Measurements from ENCODE around the gene ZNF527. TPM values are rescaled to one million over a fixed set of nuclear protein-coding genes. Genes with fewer than 3 reads are reported as not detected.

Gene ZNF527
- total RNA-seq (8.2 TPM), polyA plus RNA-seq (ENCODE audit: insufficient read depth, low read depth, low replicate concordance) (3.6 TPM)
- long read RNA-seq, donor 1, result 0 reads
- long read RNA-seq, donor 2, partial matches to known transcripts, result 0 of 2 reads
- long read RNA-seq, donor 2, other reads (novel, unspliced or antisense), result 0 of 2 reads
- long read RNA-seq, donor 3, partial matches to known transcripts, result 0 of 2 reads
- long read RNA-seq, donor 3, other reads (novel, unspliced or antisense), result 0 of 2 reads
- long read RNA-seq, donor 4, partial matches to known transcripts, result 0 of 1 reads
- long read RNA-seq, donor 4, other reads (novel, unspliced or antisense), result 0 of 1 reads
- long read RNA-seq, donor 5, result 0 reads
- long read RNA-seq, donor 6, partial matches to known transcripts, result 0 of 1 reads
- long read RNA-seq, donor 6, other reads (novel, unspliced or antisense), result 0 of 1 reads
- long read RNA-seq, donor 7, partial matches to known transcripts, result 0 of 2 reads
- long read RNA-seq, donor 7, other reads (novel, unspliced or antisense), result 0 of 2 reads
- long read RNA-seq, donor 8, partial matches to known transcripts, result 0 of 2 reads
- long read RNA-seq, donor 8, other reads (novel, unspliced or antisense), result 0 of 2 reads
- long read RNA-seq, donor 9, partial matches to known transcripts, result 0 of 1 reads
- long read RNA-seq, donor 9, other reads (novel, unspliced or antisense), result 0 of 1 reads
- long read RNA-seq, donor 10, partial matches to known transcripts, result 7 of 7 reads
- long read RNA-seq, donor 10, other reads (novel, unspliced or antisense), result 0 of 7 reads

GRCh38 chr19:37370880-37371661, at the start of gene ZNF527:
Gene ZNF527 (plus strand): TSS chr19:37371099. CDS start chr19:37374199, 3,100 bp downstream.
- peak within 1 kb of the TSS; percentile 91 to 92 for H3K27ac ChIP-seq (ENCODE audit: low read depth in 2 of 2, low read length in 2 of 2)
- DNase-seq (peak; percentile 98 to 99 (median 99)), FAIRE-seq (peak; percentile 62)
- peaks cover 0 to 12% (median 12%) of the 10 kb centered on the region in 3 donors for H3K36me3 ChIP-seq (ENCODE audit: control insufficient read depth in 2 of 3, insufficient read depth in 3 of 3, low read length in 3 of 3)
- intact Hi-C loops (cut with DNase I), result no loop called here
- H3K4me1 ChIP-seq (ENCODE audit: control insufficient read depth in 2 of 3, insufficient read depth in 2 of 3, low read depth in 1 of 3, low read length in 3 of 3), result peaks cover 0 to 7% (median 5%) of the 10 kb centered on the region in 3 donors
- peaks cover 0 to 1% (median 0%) of the 10 kb centered on the region in 3 donors for H3K9me3 ChIP-seq (ENCODE audit: control insufficient read depth in 2 of 3, insufficient read depth in 1 of 3, low read length in 3 of 3)
- peak within 1 kb of the TSS; percentile 90 to 98 (median 98) for H3K4me3 ChIP-seq (ENCODE audit: low read length in 3 of 3)
- H3K9ac ChIP-seq (ENCODE audit: low read length in 3 of 3), result peak within 1 kb of the TSS; percentile 92 to 97 (median 93)
- H3K27me3 ChIP-seq (ENCODE audit: control insufficient read depth, insufficient read depth, low read length), result no peaks in the 10 kb centered on the region
- no peak for TF ChIP-seq CTCF (IDR thresholded peaks at IDR 0.05; ENCODE audit: borderline replicate concordance, extremely low read depth, insufficient read depth)

GRCh38 chr19:37329686-37330085, 41.2 kb upstream of the ZNF527 start:
- peak in 1 of 5 donors; percentile 27 for DNase-seq
- intact Hi-C loops (cut with DNase I), result no loop called here
- TF ChIP-seq CTCF (IDR thresholded peaks at IDR 0.05; ENCODE audit: borderline replicate concordance, extremely low read depth, insufficient read depth), result peak; percentile 7
- no peaks in the 10 kb centered on the region for H3K9me3 ChIP-seq (ENCODE audit: control insufficient read depth in 2 of 3, insufficient read depth in 1 of 3, low read length in 3 of 3)
- H3K4me3 ChIP-seq (ENCODE audit: low read length in 3 of 3), result no peak overlapping the region
- H3K4me1 ChIP-seq (ENCODE audit: control insufficient read depth in 2 of 3, insufficient read depth in 2 of 3, low read depth in 1 of 3, low read length in 3 of 3), result peaks cover 0 to 7% (median 0%) of the 10 kb centered on the region in 3 donors
- no peak for FAIRE-seq
- no peak overlapping the region for H3K9ac ChIP-seq (ENCODE audit: low read length in 3 of 3)
- no peak overlapping the region for H3K27ac ChIP-seq (ENCODE audit: low read depth in 2 of 2, low read length in 2 of 2)
- H3K36me3 ChIP-seq (ENCODE audit: control insufficient read depth in 2 of 3, insufficient read depth in 3 of 3, low read length in 3 of 3), result peaks cover 3 to 6% (median 4%) of the 10 kb centered on the region in 3 donors
- H3K27me3 ChIP-seq (ENCODE audit: control insufficient read depth, insufficient read depth, low read length), result no peaks in the 10 kb centered on the region

- no peaks in the 10 kb centered on the region for H3K27me3 ChIP-seq (ENCODE audit: control insufficient read depth, insufficient read depth, low read length)
- H3K36me3 ChIP-seq (ENCODE audit: control insufficient read depth in 2 of 3, insufficient read depth in 3 of 3, low read length in 3 of 3), result peaks cover 3 to 6% (median 4%) of the 10 kb centered on the region in 3 donors
- no peak overlapping the region for H3K4me3 ChIP-seq (ENCODE audit: low read length in 3 of 3)
- H3K9ac ChIP-seq (ENCODE audit: low read length in 3 of 3), result no peak overlapping the region
- FAIRE-seq (no peak), DNase-seq (no peak)
- H3K27ac ChIP-seq (ENCODE audit: low read depth in 2 of 2, low read length in 2 of 2), result no peak overlapping the region
- intact Hi-C loops (cut with DNase I), result no loop called here
- H3K4me1 ChIP-seq (ENCODE audit: control insufficient read depth in 2 of 3, insufficient read depth in 2 of 3, low read depth in 1 of 3, low read length in 3 of 3), result peaks cover 0 to 15% (median 4%) of the 10 kb centered on the region in 3 donors
- H3K9me3 ChIP-seq (ENCODE audit: control insufficient read depth in 2 of 3, insufficient read depth in 1 of 3, low read length in 3 of 3), result no peaks in the 10 kb centered on the region
- no peak for TF ChIP-seq CTCF (IDR thresholded peaks at IDR 0.05; ENCODE audit: borderline replicate concordance, extremely low read depth, insufficient read depth)
These were observed 38.1 kb upstream of the ZNF527 start for GRCh38 chr19:37332839-37333238.

Data from kidney (tissue), 22 donors.